ENCODE results near the gene ATF3.

The ATF3 gene

GRCh38 chr1:212608392-212608958 is at the start of gene ATF3:
ATF3 (plus strand) TSS chr1:212608761; CDS start chr1:212615022, 6,261 bp downstream.
- peak; percentile 84 for DNase-seq

- no peak for DNase-seq
These were observed 48.6 kb upstream of the ATF3 start for GRCh38 chr1:212559929-212560328.

DNA sequence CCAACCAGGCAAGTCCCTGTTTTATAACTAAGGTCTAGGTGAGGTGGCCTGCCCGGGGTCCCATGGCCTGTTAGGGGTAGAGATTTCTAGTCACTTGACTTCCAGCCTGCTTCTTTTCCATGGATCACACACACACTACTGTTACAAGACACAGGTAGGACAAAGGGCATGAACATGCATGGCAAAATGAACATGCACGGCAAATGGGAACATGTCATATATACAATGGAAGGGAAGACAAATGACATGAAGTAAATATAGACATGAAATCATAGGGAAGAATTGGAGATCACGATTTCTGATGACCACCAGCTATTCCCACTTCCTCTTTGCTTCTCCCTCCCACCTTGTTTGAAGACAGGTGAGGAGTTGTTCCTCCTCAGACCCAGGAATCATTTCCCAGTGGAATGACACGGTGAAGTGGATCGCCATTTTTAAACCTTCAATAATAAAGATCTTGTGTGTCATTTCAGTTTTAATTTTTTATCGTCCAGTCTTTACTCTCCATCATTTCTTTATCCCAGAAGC is 47.6 kb upstream of the ATF3 start:
- DNase-seq: no peak

DNA sequence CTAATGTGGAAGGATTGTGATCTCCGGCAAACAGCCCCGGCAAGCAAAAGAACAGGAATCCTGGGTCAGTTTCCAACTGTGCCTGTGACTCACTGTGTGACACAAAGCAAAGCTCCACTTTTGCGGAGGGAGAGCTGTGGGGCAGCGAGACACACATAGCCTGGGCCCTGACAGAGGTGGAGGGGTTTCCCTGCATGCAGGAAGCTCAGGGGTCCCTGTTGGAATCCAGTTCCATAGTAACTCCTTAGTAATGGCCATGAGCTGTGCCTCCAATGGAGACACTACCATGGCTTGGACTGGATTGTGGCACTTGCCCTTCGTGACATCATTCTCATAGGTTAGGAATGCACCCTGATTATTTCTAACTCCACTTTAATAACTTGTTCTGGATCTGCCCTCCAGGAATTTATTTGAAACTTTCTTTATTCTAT is 47.0 kb upstream of the ATF3 start:
- no peak for DNase-seq

DNA sequence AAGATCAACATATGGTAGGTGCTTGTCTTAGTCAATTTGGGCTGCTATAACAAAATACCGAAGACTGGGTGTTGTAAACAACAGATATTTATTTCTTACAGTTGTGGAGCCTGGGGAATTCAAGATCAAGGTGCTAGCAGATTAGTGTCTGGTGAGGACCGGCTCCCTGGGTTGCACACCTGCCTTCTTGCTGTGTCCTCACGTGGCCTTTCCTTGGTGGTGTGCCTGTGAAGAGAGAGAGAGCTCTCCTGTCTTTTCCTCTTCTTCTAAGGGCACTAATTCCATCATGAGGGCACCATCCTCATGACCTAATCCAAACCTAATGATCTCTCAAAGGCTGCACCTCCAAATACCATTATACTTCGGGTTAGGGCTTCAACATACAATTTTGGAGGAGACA is 45.8 kb upstream of the ATF3 start:
- DNase-seq: no peak

GRCh38 chr1:212565079-212565478 is 43.5 kb upstream of the ATF3 start:
- DNase-seq: no peak

DNA sequence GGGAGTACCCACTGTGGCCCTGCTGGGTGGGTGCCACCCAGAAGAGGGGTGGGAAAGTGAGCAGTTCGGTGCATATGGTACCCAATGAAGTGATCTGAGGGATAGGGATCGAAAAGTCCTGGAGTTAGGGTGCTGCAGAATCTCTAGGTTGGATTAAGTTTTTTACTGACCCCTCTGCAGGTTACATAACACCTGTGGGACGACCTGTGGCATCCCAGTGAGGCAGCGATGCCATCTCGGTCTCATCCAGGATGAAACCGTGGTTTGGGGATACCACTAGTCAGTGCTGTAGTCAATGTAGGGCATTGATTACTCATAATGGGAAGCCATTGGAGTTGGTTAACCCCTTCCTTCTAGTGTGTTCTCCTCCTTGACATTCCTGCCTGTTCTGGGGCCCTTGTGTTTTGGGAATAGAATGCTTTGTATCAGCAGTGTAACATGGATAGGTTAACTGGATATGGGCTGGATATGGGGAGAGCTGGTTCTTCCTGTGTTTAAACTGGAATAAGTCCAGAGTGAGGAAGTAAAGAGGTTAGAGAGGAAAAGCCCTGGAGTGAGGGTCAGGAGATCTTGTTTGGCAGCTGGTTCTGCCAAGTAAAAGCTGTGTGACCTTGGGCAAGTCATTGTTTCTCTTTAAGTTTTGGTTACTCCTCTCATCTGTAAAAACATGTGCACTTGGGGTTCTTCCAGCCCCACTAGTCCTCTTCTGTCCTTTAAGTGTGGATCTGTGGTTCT is 42.8 kb upstream of the ATF3 start:
- DNase-seq: no peak

DNA sequence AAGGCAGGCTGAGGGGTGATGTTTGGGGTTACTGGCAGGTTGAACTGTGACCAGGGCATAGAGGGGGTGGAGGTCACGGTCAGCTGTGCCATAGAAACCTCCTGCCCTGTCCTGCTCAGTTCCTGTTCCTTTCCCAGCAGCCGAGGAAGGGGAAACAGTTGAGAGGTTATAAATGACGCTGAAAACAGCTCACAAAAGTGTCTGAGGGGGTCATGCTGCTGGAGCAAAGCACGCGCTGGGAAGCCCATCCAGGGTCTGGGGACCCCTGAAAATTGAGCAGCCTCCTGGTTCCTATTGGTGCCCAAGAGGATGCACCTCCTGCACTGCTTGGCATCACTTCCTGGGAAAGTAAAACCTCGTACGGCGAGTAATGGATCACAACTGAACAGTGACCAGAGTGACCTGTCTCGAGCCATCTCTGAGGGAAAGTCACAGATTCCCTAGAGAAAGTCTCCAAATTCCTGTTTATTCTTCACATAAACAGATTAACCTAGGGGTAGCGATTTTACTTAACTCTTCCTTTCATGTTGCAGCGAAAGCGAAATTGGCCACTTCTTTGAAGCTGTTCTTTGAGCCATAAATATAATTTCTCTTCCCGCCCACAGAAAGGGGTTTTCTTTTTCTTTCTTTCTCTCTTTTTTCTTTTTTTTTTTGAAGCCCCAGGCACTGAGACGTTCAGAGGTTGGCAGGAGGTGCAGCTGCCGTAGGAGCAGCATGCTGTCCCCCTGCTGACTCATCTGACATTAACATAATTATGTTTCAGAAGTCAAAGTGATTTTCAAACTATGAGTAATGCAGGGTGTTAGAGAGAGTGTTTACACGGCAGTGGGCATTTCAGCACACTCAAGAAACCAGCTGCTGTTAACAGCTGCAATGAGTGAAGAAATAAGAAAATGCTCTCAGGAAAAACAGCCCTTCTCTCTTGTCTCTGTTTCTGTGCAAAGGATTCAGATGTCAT is 41.8 kb upstream of the ATF3 start:
- DNase-seq: no peak

- DNase-seq: no peak
These were observed 40.9 kb upstream of the ATF3 start for GRCh38 chr1:212567638-212568037.

DNA sequence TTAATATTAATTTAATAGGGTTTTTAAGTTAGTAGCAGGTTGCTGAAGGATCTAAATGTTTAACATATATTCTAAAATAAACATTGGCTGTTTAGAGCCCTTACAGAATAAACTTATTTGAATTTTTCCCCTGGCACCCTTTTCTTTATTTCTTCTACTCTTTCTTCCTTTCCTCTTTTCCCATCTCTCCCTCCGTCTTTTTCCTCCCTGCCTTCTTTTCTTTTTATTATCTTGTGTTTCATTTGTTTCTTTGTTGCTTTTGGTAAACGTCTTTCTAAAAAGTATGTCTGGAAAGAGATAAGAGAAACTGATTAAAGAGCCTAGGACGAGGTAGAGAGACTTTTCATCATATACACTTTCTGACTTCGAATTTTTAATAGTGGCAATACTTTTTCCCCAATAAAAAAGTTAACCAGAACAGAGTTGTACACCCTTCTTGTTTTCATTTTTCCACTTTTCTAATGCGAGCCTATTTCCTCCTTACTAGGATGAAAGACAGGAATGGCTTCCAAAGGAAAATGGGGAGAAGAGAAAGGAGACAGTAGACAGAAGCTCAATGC is 39.5 kb upstream of the ATF3 start:
- no peak for DNase-seq

DNA sequence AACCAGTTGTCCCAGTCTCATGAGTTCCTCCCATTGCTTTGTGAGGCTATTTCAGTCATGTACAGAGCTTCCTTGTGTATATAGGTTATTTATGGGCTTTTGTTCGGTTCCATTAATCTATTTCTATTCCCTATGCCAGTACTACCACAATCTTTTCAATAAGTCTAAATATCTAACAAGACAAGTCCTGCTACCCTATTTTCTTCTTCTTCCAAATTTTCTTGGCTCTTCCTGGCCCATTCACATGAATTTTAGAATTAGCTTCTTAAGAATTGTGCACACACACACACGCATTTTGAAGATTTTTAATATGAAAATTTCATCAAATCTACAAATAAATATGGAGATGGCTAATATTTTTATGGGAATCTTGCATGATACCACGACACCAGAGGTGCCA is 33.8 kb upstream of the ATF3 start:
- no peak for DNase-seq

- DNase-seq: no peak
These were observed 33.2 kb upstream of the ATF3 start for GRCh38 chr1:212575333-212575732.

- DNase-seq: no peak
These were observed 30.5 kb upstream of the ATF3 start for GRCh38 chr1:212578041-212578440.

DNA sequence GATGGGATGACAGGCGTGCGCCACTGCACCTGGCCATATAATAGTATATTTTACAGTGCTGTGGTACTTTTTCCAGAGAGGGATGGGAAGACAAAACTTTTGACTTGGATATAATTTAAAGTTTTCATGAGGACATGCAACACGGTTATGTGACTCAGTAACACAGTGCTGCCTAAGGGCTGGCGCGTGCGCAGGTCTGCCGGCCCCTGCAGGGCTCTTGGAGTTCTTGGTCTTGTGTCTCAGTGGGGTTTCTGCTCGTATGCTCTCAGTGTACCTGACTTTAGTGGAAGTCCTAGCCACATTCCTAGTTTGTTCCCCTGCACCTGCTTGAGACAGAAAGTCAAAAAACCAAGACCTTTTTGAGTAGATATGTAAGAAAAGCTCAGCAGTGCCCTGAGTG is 27.5 kb upstream of the ATF3 start:
- DNase-seq: no peak

GRCh38 chr1:212582291-212582690 is 26.3 kb upstream of the ATF3 start:
- DNase-seq: no peak

DNA sequence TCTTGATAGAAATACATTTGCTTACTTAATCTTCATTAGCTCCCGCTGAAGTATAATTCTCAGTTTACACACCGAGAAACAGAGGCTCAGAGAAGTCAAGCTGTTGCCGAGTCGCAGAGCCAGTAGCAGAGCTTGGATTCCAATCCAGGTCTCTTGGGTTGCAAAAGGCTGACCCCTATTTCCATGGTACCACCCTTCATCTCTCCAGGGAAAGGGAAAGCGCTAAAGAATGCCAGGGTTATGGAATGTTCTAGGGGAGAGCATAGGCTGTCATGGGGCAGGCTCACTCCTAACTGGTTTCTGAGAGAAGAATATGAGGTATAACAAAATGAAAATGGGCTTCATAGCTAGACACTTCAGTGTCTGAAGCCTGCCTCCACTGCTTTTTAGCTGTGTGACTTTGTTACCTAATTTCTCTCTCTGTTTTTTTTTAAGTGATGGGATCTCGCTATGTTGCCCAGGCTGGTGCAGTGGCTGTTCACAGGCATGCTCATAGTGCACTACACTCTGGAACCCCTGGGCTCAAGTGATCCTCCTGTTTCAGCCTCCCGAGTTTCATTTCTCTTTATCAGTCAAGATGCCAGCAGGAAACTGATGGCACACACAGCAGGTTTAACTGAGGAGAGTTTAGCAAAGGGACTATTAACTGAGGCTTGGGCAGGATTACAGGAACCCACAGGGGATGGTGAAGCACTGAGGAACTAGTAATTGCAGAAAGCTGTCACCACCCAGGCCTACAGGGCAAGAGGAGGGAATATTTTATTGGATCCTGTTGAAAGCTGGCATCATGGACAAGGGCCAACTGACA is 25.5 kb upstream of the ATF3 start:
- DNase-seq: no peak

GRCh38 chr1:212583643-212584042 is 24.9 kb upstream of the ATF3 start:
- no peak for DNase-seq

- DNase-seq: no peak
These were observed 24.3 kb upstream of the ATF3 start for GRCh38 chr1:212584092-212584886.

GRCh38 chr1:212585210-212585609 is 23.4 kb upstream of the ATF3 start:
- DNase-seq: no peak

- DNase-seq: no peak
These were observed 22.1 kb upstream of the ATF3 start for GRCh38 chr1:212586206-212587015.
